Astrocyte of the hippocampus (primary cell): ENCODE measurements around the gene LMAN2L.
"Not testable (repeated sequence)": the region's sequence is repeated elsewhere in the genome, so short reads cannot be mapped to it uniquely, and the experiment has no call there.

Experiments
- DNase-seq: peaks from one replicate; pipeline ENCODE4 v3.0.0; 2011; ENCODE audit warnings: low read depth, low spot score

LMAN2L gene

DNA sequence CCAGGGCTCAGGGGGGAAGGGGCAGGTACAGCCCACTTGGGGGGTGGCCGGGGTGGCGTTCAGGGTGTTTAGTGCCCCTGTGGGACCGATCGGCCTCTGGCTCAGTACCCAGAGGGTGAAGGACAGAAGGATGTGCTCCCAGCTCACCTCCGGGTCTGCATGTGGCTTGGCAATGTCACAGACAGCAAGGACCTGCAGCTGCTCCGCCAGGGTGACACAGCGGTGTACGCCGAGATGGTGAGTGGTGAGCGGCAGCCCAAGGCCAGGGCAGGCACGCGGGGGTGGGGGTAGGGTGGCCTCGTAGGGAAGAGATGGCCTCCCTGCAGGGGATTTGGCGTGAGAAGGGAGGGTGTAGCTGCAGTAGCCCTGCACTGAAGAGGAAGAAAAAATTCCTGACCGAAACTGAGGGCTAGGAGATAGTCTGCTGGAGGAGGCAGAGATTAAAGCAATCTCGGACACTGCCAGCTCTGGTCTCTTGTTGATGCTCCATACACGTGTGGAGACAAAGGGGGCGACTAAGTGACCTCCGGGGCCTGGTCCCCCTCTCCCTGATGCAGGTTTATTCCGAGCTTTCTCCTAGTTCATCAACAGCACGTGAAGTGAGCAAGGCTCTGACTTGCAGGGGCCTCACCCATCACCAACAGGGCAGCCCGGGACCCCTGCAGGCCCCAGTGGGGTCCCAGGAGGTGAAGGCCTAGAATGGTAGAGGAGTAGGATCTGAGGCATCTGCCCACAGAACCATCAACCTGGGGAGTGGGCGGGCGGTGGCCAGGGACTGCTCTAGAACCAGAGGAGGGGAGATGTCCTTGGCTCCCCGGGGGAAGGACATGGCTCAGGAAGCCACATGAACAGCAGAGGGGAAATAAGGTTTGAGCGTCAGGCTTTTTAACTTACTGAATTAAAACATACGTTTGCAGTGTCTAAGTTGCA, 51.9 kb downstream of the LMAN2L start:
- DNase-seq = no peak

DNA sequence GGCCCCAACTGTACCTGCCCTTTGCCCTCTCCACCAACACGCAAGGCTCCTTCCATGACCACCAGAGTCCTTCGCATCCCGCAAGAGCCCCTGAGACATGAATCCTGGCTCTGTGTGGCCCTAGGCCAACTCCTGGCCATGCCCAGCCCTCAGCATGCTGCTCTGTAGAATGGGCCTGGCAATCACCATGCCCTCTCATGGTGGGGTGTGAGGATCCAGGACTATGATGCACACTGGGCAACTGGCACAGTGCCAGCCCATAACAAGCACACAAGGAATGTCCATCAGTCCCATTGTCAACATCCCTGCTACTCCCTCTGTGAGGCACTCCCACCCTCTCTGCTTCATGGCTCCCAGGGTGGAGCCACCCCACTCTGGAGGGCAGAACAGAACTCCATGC, 52.6 kb downstream of the LMAN2L start:
- DNase-seq = no peak

DNA sequence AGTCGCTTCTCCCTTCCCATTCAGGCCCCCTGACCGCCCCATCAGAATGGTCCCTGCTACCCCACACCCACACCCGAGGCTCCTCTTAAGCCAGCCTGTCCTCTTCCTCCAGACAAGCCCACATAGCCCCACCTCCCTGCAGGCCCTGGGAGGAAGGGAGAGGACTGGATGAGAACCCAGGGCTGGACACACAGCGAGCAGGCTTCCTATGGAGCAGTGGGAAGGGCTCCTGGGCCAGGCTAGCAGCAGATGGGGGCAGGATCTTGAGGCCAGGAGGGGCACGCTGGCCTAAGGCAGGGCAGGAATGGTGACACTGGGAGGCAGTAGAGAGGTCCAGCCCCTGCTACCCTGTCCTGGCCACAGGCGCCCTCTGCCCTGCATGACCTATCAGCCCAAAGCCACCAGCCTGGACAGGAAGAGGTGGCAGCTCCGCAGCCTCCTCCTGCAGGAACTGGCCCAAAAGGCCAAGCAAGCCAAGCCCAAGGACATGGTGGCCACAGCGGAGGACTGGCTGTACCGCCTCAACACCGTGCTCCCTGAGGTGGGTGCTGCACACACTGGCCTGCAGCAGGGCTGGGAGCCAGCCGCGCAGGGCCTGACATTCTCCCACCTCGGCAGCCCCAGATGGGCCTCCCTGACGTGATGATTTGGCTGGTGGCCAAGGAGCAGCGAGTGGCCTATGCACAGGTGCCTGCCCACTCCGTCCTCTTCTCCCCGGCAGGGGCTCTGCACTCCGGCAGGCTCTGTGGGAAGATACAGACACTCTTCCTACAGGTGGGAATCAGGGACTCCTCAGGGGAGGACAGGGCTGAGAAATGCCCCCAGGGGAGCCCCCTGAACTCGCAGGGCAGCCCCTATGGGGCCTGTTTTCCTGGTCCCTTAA, 54.0 kb downstream of the LMAN2L start:
- peak; percentile 20 for DNase-seq

DNA sequence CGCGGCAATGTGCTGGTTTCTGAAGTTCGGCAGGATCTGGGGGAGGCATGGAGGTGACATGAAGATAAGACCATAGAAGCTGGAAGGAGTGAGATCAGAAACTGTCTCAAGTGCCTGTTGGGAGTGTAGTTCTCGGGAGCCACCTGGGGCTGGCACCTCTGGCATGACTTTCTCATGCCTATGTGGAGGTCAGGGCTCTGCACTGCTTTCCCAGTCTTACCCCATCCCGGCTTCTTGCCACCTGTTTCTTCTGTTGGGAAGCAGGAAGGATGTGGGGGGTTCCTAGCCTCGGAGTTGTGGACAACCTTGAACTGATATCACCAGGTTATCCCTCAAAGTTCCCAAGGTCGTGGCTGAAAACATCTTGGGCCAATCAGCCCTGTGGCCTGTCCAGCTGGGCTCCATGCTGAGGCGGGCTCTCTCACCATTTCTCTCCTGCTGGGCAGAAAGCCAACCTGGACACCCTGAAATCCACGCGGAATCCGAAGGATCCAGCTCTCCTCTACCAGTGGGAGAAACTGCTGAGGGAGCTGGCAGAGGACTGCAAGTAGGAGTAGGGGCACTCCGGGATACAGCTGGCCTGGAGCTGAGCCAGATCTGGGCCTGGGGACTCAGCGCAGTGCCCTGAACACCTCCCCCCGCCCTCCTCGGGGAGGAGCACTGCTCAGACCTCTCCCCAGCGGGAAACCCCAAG, 54.8 kb downstream of the LMAN2L start:
- no peak for DNase-seq

DNA sequence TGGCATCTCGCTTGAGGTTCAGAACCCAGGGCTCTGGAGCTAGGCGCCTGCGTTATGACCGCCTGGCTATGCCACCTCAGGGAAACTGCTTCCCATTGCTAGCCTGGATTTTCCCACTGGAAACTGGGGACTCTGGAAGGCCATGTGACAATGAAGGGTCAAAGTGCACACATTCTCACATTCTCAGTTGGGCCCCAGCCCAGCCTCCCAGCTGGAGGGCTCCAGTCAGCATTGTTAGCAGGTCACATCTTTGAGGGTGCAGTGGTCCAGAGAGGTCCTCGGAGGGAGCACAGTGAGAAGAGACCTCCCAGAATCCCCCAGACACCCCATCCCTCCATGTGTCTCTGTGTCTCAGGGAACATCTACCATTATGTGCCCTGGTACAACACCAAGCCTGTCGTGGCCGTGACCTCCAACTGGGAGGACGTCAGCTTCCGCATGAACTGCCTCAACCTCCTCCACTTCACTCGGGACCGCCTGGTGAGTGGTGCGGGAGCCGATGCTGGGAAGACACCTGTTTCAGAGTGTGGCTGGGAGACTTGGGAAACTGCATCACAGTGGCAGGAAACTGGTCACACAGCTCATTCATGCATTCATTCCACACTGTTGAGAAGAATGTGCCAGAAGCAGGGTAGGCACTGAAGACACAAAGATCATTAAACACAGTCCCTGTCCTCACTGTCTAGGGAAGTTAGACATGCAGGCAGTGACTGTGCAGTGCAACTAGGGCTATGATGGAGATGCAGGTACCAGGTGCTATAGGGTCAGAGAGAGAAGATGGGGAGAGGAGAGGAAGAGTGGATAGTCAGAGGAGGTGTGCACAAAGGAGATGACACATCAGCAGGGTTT, 55.7 kb downstream of the LMAN2L start:
- DNase-seq = no peak

DNA sequence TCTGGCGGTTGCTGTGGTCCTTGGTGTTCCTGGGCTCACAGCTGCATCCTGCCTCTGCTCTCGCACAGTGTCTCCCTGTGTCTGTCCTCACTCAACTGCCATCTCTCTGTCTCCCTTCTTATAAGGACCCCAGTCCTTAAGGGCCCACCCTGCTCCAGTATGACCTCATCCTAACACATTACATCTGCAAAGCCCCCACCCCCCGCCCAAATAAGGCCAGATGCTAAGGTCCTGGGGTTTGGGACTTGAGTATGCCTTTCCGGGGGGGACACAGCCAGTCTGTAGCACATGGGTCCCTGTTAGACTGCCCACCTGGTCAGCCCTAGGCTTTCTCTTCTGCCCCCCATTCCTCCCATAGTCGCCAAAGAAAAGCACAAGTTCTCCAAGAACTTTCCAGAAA, 56.6 kb downstream of the LMAN2L start:
- DNase-seq = no peak

DNA sequence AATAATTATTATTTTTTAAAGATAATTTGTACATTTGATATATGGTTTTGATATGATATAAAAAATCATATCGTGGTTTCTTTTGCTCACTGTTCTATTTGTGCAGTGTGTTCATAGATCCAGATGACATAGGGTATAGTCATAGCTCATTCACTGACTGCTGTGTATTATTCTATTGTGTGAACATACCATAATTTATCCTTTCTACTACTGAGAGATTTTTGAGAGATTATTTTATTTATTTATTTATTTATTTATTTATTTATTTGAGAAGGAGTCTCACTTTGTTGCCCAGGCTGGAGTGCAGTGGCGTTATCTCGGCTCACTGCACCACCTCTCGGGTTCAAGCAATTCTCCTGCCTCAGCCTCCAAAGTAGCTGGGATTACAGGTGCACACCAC, 58.3 kb downstream of the LMAN2L start:
- no peak for DNase-seq

DNA sequence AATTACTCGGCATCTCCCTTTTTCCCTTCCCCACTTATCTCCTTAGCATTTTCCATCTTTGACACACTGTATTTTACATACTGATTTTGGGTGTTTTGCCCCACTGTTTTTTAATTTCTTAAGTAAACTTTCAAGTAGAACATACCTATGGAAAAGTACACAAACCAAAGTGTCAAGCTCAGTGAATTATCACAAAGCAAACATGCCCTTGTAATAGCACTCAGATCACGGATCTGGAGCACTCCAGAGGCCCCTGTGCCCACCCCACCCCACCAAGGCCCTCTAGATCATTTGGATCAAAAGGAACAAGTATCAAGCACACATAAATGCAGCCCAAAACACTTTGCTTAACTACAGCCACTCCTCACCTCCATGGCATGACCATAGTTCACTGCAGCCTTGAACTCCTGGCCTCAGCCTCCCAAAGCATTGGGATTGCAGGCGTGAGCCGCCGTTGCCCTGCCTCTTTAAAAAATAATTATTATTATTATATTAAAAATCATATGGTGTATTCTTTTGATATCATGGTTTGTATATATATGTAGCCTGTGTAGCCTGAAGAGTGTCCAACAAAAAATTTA, 59.2 kb downstream of the LMAN2L start:
- DNase-seq = no peak

DNA sequence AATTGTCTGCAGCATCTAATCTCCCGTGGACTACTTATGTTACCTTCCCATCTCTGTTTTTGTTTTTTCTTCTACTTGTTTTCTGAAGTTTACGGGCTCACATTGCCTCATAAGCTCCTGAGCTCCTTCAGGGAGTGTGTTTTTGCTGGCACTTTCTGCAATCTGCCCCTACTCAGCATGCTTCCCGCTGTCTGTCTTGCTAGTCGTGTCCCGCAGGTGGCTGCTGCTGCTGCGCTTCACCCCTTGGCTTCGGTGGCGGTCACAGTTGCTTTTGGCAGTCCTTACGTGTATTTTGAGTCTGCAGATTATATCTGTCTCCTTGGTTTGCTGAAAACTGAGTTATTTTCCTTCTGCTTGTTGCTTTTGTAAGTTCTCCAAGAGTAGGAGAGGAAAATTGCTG, 60.0 kb downstream of the LMAN2L start:
- peak; percentile 47 for DNase-seq

DNA sequence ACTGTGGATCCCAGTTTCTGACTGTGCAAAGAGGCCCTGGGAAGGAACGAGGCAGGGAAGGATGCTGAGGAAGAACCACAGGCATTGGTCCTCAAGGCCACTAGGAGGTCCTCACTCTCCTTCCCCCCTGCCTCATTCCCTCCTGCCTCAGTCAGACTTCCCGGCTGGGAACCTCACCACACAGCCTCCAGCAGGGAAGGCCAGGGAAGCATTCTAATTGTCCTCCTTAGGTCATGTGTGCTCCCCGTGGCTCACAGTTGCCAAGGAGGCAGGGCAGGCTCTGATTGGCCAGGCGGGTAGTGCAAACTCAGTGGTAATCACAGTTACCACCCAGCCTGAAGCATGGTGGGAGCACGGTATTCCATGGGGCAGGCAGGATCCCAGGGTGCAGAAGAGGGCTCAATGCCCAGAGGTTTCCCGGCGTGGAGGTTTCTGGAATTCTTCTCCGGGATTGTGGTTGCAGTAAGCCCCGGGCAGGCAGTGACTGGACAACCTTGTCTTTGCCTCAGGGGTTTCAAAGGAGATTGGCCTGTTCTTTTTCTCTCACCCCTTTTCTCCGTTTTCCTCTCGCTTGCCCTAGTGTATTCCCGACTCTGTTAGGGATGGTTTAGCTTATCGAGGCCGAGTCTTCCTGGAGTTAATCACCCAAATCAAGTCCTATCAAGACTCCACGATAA, 70.2 kb downstream of the LMAN2L start:
- DNase-seq = no peak

DNA sequence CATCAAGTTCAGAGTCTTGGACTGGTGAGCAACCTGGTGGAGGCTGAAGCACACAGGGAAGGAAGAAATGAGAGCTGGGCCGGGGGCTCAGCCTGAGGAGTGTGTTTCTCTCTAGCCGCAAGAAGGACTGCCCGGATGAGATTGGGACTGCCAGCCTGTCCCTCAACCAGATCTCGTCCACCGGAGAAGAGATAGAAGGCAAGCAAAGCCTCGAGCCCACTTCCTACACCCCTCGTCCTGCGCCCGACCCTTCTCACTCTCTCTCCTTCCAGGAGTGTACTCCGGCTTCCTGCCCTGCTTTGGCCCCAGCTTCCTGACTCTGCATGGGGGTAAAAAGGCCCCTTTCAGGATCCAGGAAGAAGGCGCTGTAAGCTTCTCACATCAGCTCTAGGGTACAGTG, 71.1 kb downstream of the LMAN2L start:
- DNase-seq = no peak

DNA sequence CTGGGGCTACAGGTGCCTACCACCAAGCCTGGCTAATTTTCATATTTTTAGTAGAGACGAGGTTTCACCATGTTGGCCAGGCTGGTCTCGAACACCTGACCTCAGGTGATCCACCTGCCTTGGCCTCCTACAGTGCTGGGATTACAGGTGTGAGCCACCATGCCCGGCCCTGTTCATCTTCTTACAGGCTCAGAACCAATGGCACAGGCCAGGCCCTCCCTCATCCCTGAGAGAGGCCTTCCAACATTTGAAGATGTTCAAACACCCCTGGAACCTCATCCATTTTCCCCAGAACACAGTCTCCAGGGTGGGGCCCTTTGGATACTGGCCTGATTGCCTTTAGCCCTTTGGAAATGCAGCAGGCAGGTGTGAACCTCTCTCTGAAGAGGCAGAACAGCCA, 74.1 kb downstream of the LMAN2L start:
- DNase-seq = not testable (repeated sequence)

DNA sequence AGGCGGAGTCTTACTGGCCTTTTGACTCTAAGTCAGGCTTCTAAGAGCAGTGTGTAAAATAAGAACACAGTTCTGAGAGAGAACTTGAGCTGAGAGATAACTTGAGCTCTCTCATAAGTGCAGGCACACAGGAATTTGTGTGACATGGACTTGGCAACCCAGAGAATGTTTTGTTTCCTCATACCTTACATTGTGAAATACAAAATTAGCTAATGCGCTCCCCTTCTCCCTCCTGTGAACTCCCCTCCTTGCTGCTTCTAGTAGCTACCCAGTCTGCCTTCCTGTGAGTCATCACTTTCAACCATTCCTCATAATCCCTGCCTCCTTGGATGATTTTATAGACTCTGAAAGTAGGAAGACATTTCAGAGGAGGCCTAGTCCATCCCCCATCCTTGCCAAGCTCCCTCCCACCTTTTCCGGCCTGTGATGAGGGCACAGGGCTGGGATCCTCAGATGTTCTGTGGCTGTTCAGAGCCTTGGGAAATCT, 74.7 kb downstream of the LMAN2L start:
- DNase-seq = peak; percentile 91

DNA sequence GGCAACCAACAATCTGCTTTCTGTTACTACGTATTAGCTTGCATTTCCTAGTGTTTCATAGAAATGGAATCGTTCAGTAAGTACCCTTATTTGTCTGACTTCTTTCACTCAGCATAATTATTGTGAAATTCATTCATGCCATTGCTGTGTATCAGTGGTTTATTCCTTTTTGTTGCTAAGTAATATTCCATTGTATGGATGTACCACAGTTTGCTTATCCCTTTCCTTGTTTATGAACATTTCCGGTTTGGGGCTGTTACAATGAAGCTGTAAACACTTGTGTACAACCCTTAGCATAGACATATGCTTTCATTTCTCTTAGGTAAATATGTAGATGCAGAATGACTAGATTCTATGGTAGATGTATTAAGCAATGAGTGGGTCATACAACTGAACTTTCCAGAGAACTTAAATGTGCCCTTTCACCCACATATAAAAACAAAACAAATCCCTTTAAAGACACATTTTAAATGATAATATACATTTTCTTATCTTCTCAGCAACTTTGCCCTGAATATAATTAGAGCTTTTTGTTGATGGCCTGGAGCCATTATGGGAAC, 75.4 kb downstream of the LMAN2L start:
- DNase-seq = no peak

DNA sequence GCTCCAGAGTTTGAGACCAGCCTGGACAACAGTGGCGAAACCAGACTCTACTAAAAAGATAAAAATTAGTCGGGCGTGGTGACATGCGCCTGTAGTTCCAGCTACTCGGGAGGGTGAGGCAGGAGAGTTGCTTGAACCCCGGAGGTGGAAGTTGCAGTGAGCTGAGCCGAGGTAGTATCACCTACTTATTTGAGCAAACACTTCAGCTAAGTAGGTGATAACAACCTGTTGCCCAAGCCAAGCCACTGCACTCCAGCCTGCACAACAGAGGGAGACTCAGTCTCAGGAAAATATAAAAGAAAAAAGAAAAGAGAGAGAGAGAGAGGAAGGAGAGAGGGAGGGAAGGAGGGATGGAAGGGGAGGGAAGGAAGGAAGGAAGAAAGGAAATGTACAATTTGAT, 76.0 kb downstream of the LMAN2L start:
- no peak for DNase-seq

DNA sequence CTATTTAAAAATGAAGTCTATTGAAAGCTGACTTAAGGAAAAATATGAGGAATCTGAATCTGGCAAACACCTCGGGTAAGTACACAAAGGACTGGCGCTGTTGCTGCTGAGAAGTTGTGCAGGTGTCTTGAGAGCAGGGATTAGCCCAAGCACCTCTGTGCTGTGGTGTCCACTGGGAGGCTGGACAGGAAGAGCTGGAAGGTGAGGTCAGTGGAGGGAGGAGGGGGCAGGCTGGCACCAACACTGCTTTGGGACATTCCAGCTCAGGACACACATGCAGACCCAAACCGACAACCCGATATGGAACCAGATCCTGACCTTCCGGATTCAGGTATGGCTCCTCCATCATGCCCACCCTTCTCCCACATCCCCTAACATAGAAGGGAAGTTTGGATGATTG, 76.7 kb downstream of the LMAN2L start:
- DNase-seq = no peak

DNA sequence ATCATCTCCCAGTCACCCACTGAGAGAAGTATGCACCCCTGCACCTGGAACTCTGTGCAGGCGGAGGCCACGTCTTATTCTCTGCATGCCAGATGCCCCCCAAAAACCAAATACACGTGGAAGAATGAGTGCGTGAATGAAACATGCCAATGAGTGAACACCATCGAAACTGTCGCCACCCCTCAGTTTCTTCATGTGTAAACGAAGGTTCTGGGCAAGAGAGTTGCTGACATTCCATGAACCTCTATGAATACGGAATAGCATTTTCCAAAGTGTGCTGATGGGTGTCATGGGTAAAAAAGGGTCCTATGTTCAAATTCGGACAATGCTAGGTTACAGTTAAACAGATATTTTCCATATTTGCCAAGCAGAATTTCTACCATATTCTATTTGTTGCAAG, 77.5 kb downstream of the LMAN2L start:
- no peak for DNase-seq

DNA sequence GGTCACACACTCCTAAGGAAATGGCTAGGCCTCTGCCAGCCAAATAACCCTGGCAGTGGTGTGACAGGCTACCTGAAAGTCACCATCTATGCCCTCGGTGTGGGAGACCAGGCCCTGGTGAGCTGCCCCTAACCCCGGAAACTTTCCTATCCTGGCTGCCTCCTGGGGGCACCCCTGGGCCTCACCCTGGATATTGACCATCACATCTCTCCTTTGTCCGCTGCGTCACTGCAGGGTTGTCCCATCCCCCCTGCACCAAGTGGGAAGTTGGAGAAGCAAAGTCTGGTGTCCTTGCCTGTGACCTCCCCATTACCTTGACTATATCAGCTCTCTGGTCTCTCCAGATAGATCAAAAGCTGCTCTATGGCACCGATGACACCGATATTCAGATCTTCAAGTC, 78.5 kb downstream of the LMAN2L start:
- DNase-seq = no peak

DNA sequence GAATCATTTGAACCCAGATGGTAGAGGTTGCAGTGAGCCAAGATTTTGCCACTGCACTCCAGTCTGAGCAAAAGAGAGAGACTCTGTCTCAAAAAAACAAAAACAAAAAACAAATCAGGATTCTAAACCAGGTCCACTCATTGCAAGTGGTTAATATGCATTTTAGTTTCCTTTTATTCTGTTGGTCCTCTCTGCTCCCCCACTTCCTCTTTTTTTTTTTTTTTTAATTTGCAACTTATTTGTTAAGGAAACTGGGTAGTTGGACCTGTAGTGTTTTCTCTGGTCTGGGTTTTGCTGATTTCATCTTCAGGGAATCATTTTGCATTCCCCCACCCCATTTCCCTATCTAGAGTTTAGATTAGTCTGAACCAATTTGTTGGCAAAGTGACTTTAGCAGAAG, 83.3 kb downstream of the LMAN2L start:
- no peak for DNase-seq
